Prostate gland (tissue), 2 donors: ENCODE measurements around the gene SCGN.

Experiments
- CTCF ChIP-seq, 4 experiments: fragments of 200-600 bp in 2 of 4; fragments of 450-650 bp in 2 of 4; sonication (generic) in 2 of 4; IDR thresholded peaks; 1 replicate in 3 of 4; 2 replicates in 1 of 4; pipeline ENCODE4 v1.5.1; 2016 to 2019; ENCODE audit warnings: antibody characterized with exemption in 4 of 4, mild to moderate bottlenecking in 2 of 4, moderate library complexity in 2 of 4
- POLR2A ChIP-seq: fragments of 450-650 bp; IDR thresholded peaks from one replicate; pipeline ENCODE4 v1.6.1; 2016; ENCODE audit warnings: antibody characterized with exemption, mild to moderate bottlenecking

- TF ChIP-seq CTCF (IDR thresholded peaks at IDR 0.05) (no peak), POLR2A (no peak)
Measured at GRCh38 chr6:25675167-25675566, 23.2 kb downstream of the SCGN start.
